GM12891 (cell line): ENCODE measurements around the gene RPS6KA2.

ENCODE experiments used
- PAX5 ChIP-seq: IDR thresholded peaks from 2 replicates; pipeline ENCODE4 v1.6.1; 2011; ENCODE audit warnings: low read length, moderate library complexity, mild to moderate bottlenecking; ENCODE audit not compliant: insufficient read depth, severe bottlenecking
- POLR2A ChIP-seq: IDR thresholded peaks from 2 replicates; pipeline ENCODE4 v1.6.1; 2011; ENCODE audit warnings: low read depth, low read length, control low read depth
- POLR2AphosphoS5 ChIP-seq: IDR thresholded peaks from 2 replicates; pipeline ENCODE4 v1.6.1; 2011; ENCODE audit warnings: low read depth, low read length, control low read depth
- POU2F2 ChIP-seq: IDR thresholded peaks from 2 replicates; pipeline ENCODE4 v1.6.1; 2011; ENCODE audit warnings: low read depth, mild to moderate bottlenecking, control low read depth, low read length, moderate library complexity
- SPI1 ChIP-seq: IDR thresholded peaks from 2 replicates; pipeline ENCODE4 v1.6.1; 2011; ENCODE audit warnings: low read depth, low read length, control low read depth
- TAF1 ChIP-seq: IDR thresholded peaks from 2 replicates; pipeline ENCODE4 v1.6.1; 2011; ENCODE audit warnings: low read depth, low read length, control low read depth

DNA sequence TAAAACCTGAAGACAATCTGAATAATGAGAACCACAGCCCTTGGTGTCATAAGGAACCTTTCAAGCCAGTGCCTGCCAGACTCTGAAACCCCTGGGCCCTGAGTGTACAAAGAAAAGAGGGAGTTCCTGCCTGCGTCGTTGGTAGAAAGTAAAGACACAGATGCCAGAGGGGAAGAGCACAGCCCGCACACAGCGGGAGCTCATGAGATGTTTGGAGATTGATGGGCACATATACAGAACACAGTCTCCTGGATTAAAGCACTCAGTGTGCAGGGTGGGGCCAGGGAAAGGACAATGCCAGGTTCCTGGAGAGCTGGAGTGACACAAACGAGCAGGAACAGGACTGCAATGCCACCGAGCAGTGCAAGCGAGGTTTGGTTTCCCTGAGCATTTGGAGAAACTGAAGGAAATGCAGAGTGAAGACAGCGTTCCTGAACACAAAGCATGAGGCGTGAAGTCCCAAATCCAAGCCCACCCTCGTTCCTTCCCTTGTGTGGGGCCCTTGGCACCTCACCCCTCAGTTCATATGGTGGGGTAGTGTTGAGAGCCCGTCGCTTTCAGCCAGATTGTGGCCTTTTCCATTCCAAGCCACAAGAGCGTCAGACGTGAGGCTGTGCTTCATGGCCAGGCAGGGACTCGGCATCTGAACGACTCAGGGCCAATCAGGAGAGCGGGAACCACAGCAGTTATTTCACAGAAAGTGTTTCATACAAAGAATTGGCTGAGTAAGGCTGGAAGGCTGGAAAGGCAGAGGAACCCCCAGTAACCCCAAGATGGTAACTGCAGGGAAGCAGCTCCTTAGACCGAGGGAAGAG, 41.0 kb upstream of the RPS6KA2 start:
- TF ChIP-seq POLR2A (no peak), POLR2AphosphoS5 (no peak), TAF1 (no peak), POU2F2 (no peak), SPI1 (no peak), PAX5 (no peak)
